Parathyroid adenoma (tissue), 2 donors: ENCODE data around the gene CHDH.

Experiments used
- H2AFZ ChIP-seq: fragments of 300-600 bp; sonication (generic); one replicate; pipeline ENCODE4 v1.7.0; 2017; ENCODE audit warnings: antibody characterized with exemption, mild to moderate bottlenecking
- H3K27ac ChIP-seq: fragments of 300-600 bp; sonication (generic); one replicate; pipeline ENCODE4 v1.7.0; 2017
- H3K27me3 ChIP-seq: fragments of 300-600 bp; sonication (generic); one replicate; pipeline ENCODE4 v1.7.0; 2017; ENCODE audit warnings: low read length; ENCODE audit not compliant: control insufficient read depth, insufficient read depth
- H3K36me3 ChIP-seq: fragments of 300-600 bp; sonication (generic); one replicate; pipeline ENCODE4 v1.7.0; 2017; ENCODE audit warnings: low read length; ENCODE audit not compliant: control insufficient read depth, insufficient read depth
- H3K4me1 ChIP-seq: fragments of 300-600 bp; sonication (generic); one replicate; pipeline ENCODE4 v1.7.0; 2017; ENCODE audit warnings: control low read depth
- H3K4me2 ChIP-seq: fragments of 300-600 bp; sonication (generic); one replicate; pipeline ENCODE4 v1.7.0; 2017; ENCODE audit warnings: low read length
- H3K4me3 ChIP-seq: fragments of 300-600 bp; sonication (generic); one replicate; pipeline ENCODE4 v1.7.0; 2017; ENCODE audit warnings: low read depth, low read length
- H3K79me2 ChIP-seq: fragments of 300-600 bp; sonication (generic); one replicate; pipeline ENCODE4 v1.7.0; 2017; ENCODE audit warnings: control low read depth
- H3K9ac ChIP-seq: fragments of 300-600 bp; sonication (generic); one replicate; pipeline ENCODE4 v1.7.0; 2017; ENCODE audit warnings: mild to moderate bottlenecking
- H3K9me3 ChIP-seq: fragments of 300-600 bp; sonication (generic); one replicate; pipeline ENCODE4 v1.7.0; 2017; ENCODE audit warnings: low read length; ENCODE audit not compliant: control insufficient read depth
- TF ChIP-seq, protein P1 (sequence below): fragments of 300-600 bp; sonication (generic); IDR thresholded peaks from one replicate; pipeline ENCODE4 v1.7.0; 2017; ENCODE audit warnings: antibody characterized with exemption, mild to moderate bottlenecking
- donor health status: primary hyperparathyroidism.

CHDH gene

DNA sequence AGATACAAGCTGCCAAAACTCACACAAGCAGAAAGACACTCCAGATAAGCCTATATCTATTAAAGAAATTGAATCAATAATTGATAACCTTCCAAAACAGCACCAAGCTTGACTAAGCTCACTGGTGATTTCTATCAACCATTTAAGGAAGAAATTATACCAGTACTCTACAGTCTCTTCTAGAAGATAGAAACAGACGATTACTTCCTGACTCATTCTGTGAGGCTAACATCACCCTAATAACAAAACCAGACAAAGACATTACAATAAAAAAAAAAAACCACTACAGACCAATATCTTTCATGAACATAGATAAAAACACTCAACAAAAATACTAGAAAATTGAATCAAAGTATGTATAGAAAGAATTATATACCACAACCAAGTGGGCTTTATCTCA is 20.2 kb downstream of the CHDH start:
- no peaks in the 10 kb centered on the region for H3K36me3 ChIP-seq
- TF ChIP-seq, protein P1, sequence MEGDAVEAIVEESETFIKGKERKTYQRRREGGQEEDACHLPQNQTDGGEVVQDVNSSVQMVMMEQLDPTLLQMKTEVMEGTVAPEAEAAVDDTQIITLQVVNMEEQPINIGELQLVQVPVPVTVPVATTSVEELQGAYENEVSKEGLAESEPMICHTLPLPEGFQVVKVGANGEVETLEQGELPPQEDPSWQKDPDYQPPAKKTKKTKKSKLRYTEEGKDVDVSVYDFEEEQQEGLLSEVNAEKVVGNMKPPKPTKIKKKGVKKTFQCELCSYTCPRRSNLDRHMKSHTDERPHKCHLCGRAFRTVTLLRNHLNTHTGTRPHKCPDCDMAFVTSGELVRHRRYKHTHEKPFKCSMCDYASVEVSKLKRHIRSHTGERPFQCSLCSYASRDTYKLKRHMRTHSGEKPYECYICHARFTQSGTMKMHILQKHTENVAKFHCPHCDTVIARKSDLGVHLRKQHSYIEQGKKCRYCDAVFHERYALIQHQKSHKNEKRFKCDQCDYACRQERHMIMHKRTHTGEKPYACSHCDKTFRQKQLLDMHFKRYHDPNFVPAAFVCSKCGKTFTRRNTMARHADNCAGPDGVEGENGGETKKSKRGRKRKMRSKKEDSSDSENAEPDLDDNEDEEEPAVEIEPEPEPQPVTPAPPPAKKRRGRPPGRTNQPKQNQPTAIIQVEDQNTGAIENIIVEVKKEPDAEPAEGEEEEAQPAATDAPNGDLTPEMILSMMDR = no peak

DNA sequence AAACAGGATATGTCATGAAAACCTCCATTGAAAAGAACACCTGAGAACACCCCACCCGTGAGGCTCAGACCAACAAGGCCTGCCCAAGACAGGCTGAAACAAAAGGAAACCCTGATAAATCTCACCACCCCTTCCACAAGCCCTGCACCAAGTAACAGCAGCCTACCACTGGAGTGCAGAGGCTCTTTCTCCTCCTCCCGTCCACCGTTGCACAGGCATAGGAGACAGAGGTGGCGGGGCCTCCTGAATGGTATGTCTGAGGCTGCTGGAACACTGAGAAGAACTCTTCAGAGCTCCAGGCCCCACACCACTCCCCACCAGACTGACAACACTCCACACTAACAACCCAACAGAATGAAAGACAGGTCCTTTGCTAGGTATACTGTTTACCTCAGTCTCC is 21.4 kb downstream of the CHDH start:
- Histone ChIP-seq H3K4me1 (no peaks in the 10 kb centered on the region), H2AFZ (no peak overlapping the region), H3K27me3 (no peaks in the 10 kb centered on the region), H3K27ac (no peak overlapping the region), H3K9me3 (no peaks in the 10 kb centered on the region), H3K9ac (no peak overlapping the region), H3K36me3 (no peaks in the 10 kb centered on the region), H3K4me2 (no peak overlapping the region), H3K79me2 (no peaks in the 10 kb centered on the region), H3K4me3 (no peak overlapping the region)
- TF ChIP-seq, protein P1 = no peak

More for the DNA sequence above, 20.2 kb downstream of the CHDH start:
- no peak overlapping the region for H3K9ac ChIP-seq
- no peak overlapping the region for H3K27ac ChIP-seq
- H3K9me3 ChIP-seq = no peaks in the 10 kb centered on the region
- no peaks in the 10 kb centered on the region for H3K27me3 ChIP-seq
- no peaks in the 10 kb centered on the region for H3K4me1 ChIP-seq
- H3K79me2 ChIP-seq = no peaks in the 10 kb centered on the region
- no peak overlapping the region for H3K4me2 ChIP-seq
- no peak overlapping the region for H3K4me3 ChIP-seq
- no peak overlapping the region for H2AFZ ChIP-seq

DNA sequence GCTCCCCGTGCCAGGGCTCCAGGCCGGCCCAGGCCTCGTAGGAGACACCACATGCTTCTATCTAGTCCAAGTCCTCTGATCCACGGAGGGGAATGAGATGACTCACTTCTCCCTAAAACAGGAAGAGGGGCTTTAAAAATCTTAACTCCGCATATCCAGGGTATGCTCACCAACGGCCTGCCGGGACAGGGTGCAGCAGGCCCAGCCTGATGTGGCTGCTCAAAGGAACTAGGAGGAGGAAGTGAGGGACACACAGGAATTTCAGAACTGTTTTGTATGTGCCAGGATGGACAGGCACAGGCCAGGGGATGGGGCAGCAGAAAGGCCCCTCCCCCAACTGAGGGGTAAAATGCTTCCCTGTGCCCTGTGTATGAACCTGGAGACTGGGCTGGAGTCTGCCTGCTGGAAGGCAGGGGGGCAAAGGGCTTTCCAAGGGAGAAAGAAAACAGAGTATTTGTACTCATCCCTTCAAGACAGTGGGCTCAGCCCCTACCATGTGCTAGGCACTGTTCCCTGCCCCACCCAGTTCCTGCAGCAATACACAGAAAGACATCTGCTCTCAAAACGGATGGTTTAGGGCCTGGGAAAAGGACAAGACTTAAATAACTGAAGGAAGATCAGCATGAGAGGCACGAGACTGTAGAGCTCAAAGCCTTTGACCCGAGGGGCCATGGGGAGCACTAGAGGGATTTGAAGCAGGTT is 22.1 kb downstream of the CHDH start:
- H3K4me2 ChIP-seq = no peak overlapping the region
- H3K27ac ChIP-seq = no peak overlapping the region
- H3K27me3 ChIP-seq = no peaks in the 10 kb centered on the region
- H3K4me1 ChIP-seq = no peaks in the 10 kb centered on the region
- TF ChIP-seq, protein P1 = no peak
- no peak overlapping the region for H3K4me3 ChIP-seq
- no peaks in the 10 kb centered on the region for H3K79me2 ChIP-seq
- no peak overlapping the region for H2AFZ ChIP-seq
- no peak overlapping the region for H3K9ac ChIP-seq
- H3K9me3 ChIP-seq = no peaks in the 10 kb centered on the region
- H3K36me3 ChIP-seq = no peaks in the 10 kb centered on the region

DNA sequence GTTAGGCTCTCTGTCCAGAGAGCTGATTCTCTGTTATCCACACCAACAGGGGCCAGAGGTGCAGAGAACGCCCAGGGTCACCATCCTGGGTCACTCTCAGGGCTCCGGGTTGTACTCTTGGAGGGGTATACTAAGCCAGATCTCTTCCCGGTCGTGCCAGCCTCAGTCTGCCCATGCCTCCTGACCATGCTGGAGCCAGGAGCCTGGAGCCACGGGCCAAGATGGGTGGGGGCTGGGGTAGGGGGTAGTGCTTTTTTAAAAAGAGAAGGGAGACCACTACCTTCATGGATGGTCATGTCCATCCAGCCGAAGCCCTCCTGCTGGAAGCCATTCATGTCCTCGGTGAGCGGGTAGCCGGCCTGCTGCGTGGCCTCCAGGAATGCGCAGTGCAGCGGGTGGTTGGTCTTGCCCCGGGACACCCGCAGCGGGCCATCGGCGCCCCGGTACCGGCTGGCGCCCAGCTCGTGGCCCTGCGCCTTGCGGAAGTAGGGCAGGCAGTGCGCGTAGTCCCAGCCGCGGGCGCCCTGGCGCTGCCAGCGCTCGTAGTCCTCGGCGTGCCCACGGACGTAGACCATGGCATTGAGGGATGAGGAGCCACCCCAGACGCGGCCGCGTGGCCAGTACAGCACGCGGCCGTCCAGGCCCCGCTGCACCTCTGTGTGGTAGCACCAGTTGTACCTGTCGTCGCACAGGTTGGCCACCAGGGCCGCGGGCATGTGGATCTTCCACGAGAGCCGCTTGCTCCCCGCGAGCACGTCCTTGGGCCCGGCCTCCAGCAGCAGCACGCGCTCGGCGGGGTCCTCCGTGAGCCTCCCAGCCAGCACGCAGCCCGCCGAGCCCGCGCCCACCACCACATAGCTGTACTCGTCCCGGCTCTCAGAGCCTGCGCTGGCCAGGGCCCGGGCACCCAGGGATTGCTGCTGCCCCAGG is 22.9 kb downstream of the CHDH start:
- Histone ChIP-seq H3K9ac (no peak overlapping the region), H3K4me3 (no peak overlapping the region), H3K27ac (no peak overlapping the region), H3K9me3 (no peaks in the 10 kb centered on the region), H3K36me3 (no peaks in the 10 kb centered on the region), H3K4me1 (no peaks in the 10 kb centered on the region), H3K4me2 (no peak overlapping the region), H2AFZ (no peak overlapping the region), H3K27me3 (no peaks in the 10 kb centered on the region), H3K79me2 (no peaks in the 10 kb centered on the region)
- TF ChIP-seq, protein P1 = no peak
